Adrenal gland (tissue), 12 donors: ENCODE measurements around the gene RGS19. TPM values are rescaled to one million over a fixed set of nuclear protein-coding genes. Genes with fewer than 3 reads are reported as not detected.
A peak's percentile ranks its signal among the peaks of the same experiment; 100 is the strongest.

Experiments
- DNase-seq, 7 donors: peaks; one replicate each; pipeline ENCODE4 v3.0.0-alpha.2; 2019 to 2020
- H3K27ac ChIP-seq, 5 donors: fragments of 200-600 bp; sonication (generic) in 4 of 5; 1 replicate in 3 of 5; 2 replicates in 2 of 5; pipeline versions ENCODE4 v1.5.1 to v1.8.0; 2016 to 2020; ENCODE audit warnings: mild to moderate bottlenecking in 1 of 5
- H3K27me3 ChIP-seq: fragments of 200-600 bp; 2 replicates; pipeline ENCODE4 v1.8.0; 2021
- H3K36me3 ChIP-seq, 2 donors: fragments of 200-600 bp; replicated peaks in 1 of 2; 1 replicate in 1 of 2; 2 replicates in 1 of 2; pipeline versions ENCODE4 v1.5.1 to v1.8.0; 2018 to 2022
- H3K4me1 ChIP-seq, 2 donors: fragments of 200-600 bp; replicated peaks in 1 of 2; 1 replicate in 1 of 2; 2 replicates in 1 of 2; pipeline versions ENCODE4 v1.5.1 to v1.8.0; 2018 to 2021
- H3K4me3 ChIP-seq, 4 donors: fragments of 200-600 bp; sonication (generic) in 3 of 4; one replicate each; pipeline ENCODE4 v1.5.1; 2016 to 2018
- H3K9me3 ChIP-seq, 3 donors: fragments of 200-600 bp; sonication (generic) in 1 of 3; replicated peaks in 1 of 3; 1 replicate in 2 of 3; 2 replicates in 1 of 3; pipeline versions ENCODE4 v1.5.1 to v1.8.0; 2016 to 2021
- CTCF ChIP-seq, 6 experiments: fragments of 450-650 bp in 4 of 6; fragments of 200-600 bp in 2 of 6; sonication (generic) in 1 of 6; IDR thresholded peaks; 1 replicate in 5 of 6; 2 replicates in 1 of 6; pipeline versions ENCODE4 v1.5.1 to v1.8.0; 2016 to 2021; ENCODE audit warnings: antibody characterized with exemption in 6 of 6, mild to moderate bottlenecking in 2 of 6, moderate library complexity in 1 of 6
- POLR2A ChIP-seq, 2 donors: fragments of 450-650 bp; IDR thresholded peaks; one replicate each; pipeline ENCODE4 v1.6.1; 2017; ENCODE audit warnings: antibody characterized with exemption in 2 of 2, mild to moderate bottlenecking in 2 of 2, moderate library complexity in 1 of 2
- WGBS, 4 donors: extraction: QIAGEN DNeasy Blood & Tissue Kit in 2 of 4; methylation state at CpG; one replicate each; pipeline versions ENCODE4 v1.1.5 to v1.1.7; 2013 to 2017; 5-methylcytosine and 5-hydroxymethylcytosine counted together
- intact Hi-C, 2 donors: fragments of 100-400 bp; cut with DNase I; formaldehyde crosslinking; loops; one replicate each; pipeline versions ENCODE4 v1.14.1 to v1.15.0; 2022 to 2023
- polyA plus RNA-seq, 3 donors: library from polyadenylated mRNA; stranded (reverse); fragments of 200-250 nt in 2 of 3; fragments of 350-450 nt in 1 of 3; fragmentation: Illumina TruSeq in 1 of 3; extraction: RNeasy Lipid Tissue Mini Kit (QIAGEN cat#74804) in 1 of 3; gene quantifications; one replicate each; pipeline ENCODE4 v1.2.3, GENCODE V29; 2013 to 2014
- total RNA-seq, 9 donors: library from RNA; depleted of rRNA in 4 of 9; stranded (reverse); fragments of >200 nt in 4 of 9; fragments of 120-200 nt in 1 of 9; fragmentation: NEBNext Ultra II Directional in 1 of 9; extraction: Animal tissue kit (Norgen Biotek cat#: 25700) in 1 of 9; gene quantifications; one replicate each; pipeline versions ENCODE4 v1.1.0 to v1.2.4, GENCODE V29; 2013 to 2023
- donor health status: healthy with polysubstance abuse.
- donor health status: Bipolar disorder and iron deficiency.
- donor health status: DM: yes; HTN: yes; CAD: no.
- donor health status: DM: no; HTN: no; CAD: no.
- donor health status: DM: no; HTN: no; CAD: no.
- donor health status: DM: yes; HTN: yes; CAD: no.

The RGS19 gene
- total and polyA plus RNA-seq, 12 donors: 3.0 to 42.0 (median 15.1) TPM

- DNase-seq: no peak
- no peak for TF ChIP-seq POLR2A (IDR thresholded peaks at IDR 0.05)
- no peak for TF ChIP-seq CTCF (IDR thresholded peaks at IDR 0.05)
- Histone ChIP-seq H3K36me3 (no peaks in the 10 kb centered on the region), H3K9me3 (no peaks in the 10 kb centered on the region), H3K27me3 (no peaks in the 10 kb centered on the region), H3K27ac (no peak overlapping the region), H3K4me3 (no peak overlapping the region), H3K4me1 (peaks cover 6 to 18% of the 10 kb centered on the region in 2 donors)
- WGBS, 4 donors: 8 to 50% (median 15%) methylated on average over 3 to 23 of the region's 23 CpGs
- intact Hi-C loops: no loop called here
Observed at GRCh38 chr20:64084685-64085152, 5.4 kb upstream of the RGS19 start.

GRCh38 chr20:64083804-64084684 is 4.7 kb upstream of the RGS19 start, which contains the start of gene LKAAEAR1:
Gene LKAAEAR1 (minus strand): TSS chr20:64084398. CDS start chr20:64084219, 179 bp downstream.
- no peaks in the 10 kb centered on the region for H3K27me3 ChIP-seq
- H3K4me1 ChIP-seq: peaks cover 10 to 22% of the 10 kb centered on the region in 2 donors
- TF ChIP-seq POLR2A (IDR thresholded peaks at IDR 0.05) (no peak), CTCF (IDR thresholded peaks at IDR 0.05) (no peak)
- WGBS, 4 donors: 3 to 11% (median 5%) methylated on average over 3 to 82 of the region's 86 CpGs
- no peak within 1 kb of the TSS for H3K27ac ChIP-seq
- no peaks in the 10 kb centered on the region for H3K36me3 ChIP-seq
- no peak for DNase-seq
- peak within 1 kb of the TSS in 2 of 4 donors; percentile 28 to 58 for H3K4me3 ChIP-seq
- H3K9me3 ChIP-seq: no peaks in the 10 kb centered on the region
- intact Hi-C loops: no loop called here

GRCh38 chr20:64083378-64083803 is 4.1 kb upstream of the RGS19 start:
- Histone ChIP-seq H3K36me3 (no peaks in the 10 kb centered on the region), H3K27me3 (no peaks in the 10 kb centered on the region), H3K27ac (no peak overlapping the region), H3K4me1 (peaks cover 13 to 28% of the 10 kb centered on the region in 2 donors), H3K4me3 (peak overlapping the region in 2 of 4 donors; percentile 28 to 58), H3K9me3 (no peaks in the 10 kb centered on the region)
- peak in 6 of 7 donors; percentile 69 to 81 (median 70) for DNase-seq
- TF ChIP-seq CTCF (IDR thresholded peaks at IDR 0.05) (peak; percentile 32 to 63 (median 52)), POLR2A (IDR thresholded peaks at IDR 0.05) (no peak)
- WGBS, 4 donors: 0 to 1% (median 1%) methylated on average over 18 to 47 of the region's 52 CpGs; no CpG with 5 or more reads in 1 of the 4 donors
- intact Hi-C loops: no loop called here

- intact Hi-C loops: no loop called here
- Histone ChIP-seq H3K27me3 (no peaks in the 10 kb centered on the region), H3K4me3 (peak overlapping the region in 1 of 4 donors; percentile 58), H3K36me3 (no peaks in the 10 kb centered on the region), H3K9me3 (no peaks in the 10 kb centered on the region), H3K4me1 (peaks cover 13 to 29% of the 10 kb centered on the region in 2 donors), H3K27ac (no peak overlapping the region)
- no peak for DNase-seq
- TF ChIP-seq POLR2A (IDR thresholded peaks at IDR 0.05) (no peak), CTCF (IDR thresholded peaks at IDR 0.05) (no peak)
- WGBS, 4 donors: 25 to 43% (median 32%) methylated on average over 7 to 13 of the region's 13 CpGs
Observed at GRCh38 chr20:64082820-64083377, 3.6 kb upstream of the RGS19 start.
